Measurements from ENCODE around the gene HLA-DRA. TPM values are rescaled to one million over a fixed set of nuclear protein-coding genes. Genes with fewer than 3 reads are reported as not detected.

HLA-DRA gene
- total and polyA plus RNA-seq, 2 experiments from 2014 or later, result 6.9 to 7.7 TPM

GRCh38 chr6:32447932-32448331, 8.2 kb downstream of the HLA-DRA start:
- no peak for ATAC-seq

More at GRCh38 chr6:32447932-32448331, 8.2 kb downstream of the HLA-DRA start:
- Histone ChIP-seq H3K27ac (ENCODE audit: low read depth) (no peak overlapping the region), H3K4me1 (ENCODE audit: insufficient read depth) (no peaks in the 10 kb centered on the region), H3K4me3 (no peak overlapping the region), H2AFZ (no peak overlapping the region), H3K79me2 (replicated peaks; ENCODE audit: insufficient read depth) (no peaks in the 10 kb centered on the region), H3K36me3 (ENCODE audit: insufficient read depth) (no peaks in the 10 kb centered on the region), H4K20me1 (replicated peaks; ENCODE audit: insufficient read depth) (no peaks in the 10 kb centered on the region), H3K4me2 (no peak overlapping the region), H3K9me2 (ENCODE audit: insufficient read depth) (0 out of 2 replicates have a peak, but pooled peaks cover 8% of the 10 kb centered on the region), H3F3A (replicated peaks; ENCODE audit: low read depth) (no peaks in the 10 kb centered on the region), H3K27me3 (ENCODE audit: insufficient read depth) (no peaks in the 10 kb centered on the region)
- no peak for DNase-seq (ENCODE audit: low spot score)
- Mint-ChIP-seq H3K36me3 (ENCODE audit: low read depth) (peaks cover 4% of the 10 kb centered on the region; the same call in 1 of the 3 replicates), H3K9me3 (peaks cover 20% of the 10 kb centered on the region), H3K27ac (no peak overlapping the region), H3K4me1 (no peaks in the 10 kb centered on the region), H3K4me3 (no peak overlapping the region), H3K27me3 (ENCODE audit: insufficient read depth, low read depth, poor library complexity) (no peaks in the 10 kb centered on the region)
- TF ChIP-seq POLR2AphosphoS5 (IDR thresholded peaks at IDR 0.05; ENCODE audit: low read depth) (no peak), ZNF331 (CRISPR knock-in tag; IDR thresholded peaks at IDR 0.05; ENCODE audit: low read depth) (no peak), ZNF114 (CRISPR knock-in tag; IDR thresholded peaks at IDR 0.05) (no peak), CREB1 (CRISPR knock-in tag; IDR thresholded peaks at IDR 0.05; ENCODE audit: low read depth) (no peak), JUNB (IDR thresholded peaks at IDR 0.05; ENCODE audit: unreplicated experiment) (no peak), STAT1 (IDR thresholded peaks at IDR 0.05; ENCODE audit: unreplicated experiment) (no peak), NANOG (IDR thresholded peaks at IDR 0.05; ENCODE audit: borderline replicate concordance) (no peak), ETS1 (IDR thresholded peaks at IDR 0.05) (no peak), EZH2phosphoT487 (IDR thresholded peaks at IDR 0.05; ENCODE audit: unreplicated experiment) (no peak), EZH2 (IDR thresholded peaks at IDR 0.05; ENCODE audit: low read depth, unreplicated experiment) (no peak), CTCF (conservative IDR thresholded peaks at IDR 0.05; ENCODE audit: low read depth in 2 of 2) (no peak)
- TF ChIP-seq, protein P1, sequence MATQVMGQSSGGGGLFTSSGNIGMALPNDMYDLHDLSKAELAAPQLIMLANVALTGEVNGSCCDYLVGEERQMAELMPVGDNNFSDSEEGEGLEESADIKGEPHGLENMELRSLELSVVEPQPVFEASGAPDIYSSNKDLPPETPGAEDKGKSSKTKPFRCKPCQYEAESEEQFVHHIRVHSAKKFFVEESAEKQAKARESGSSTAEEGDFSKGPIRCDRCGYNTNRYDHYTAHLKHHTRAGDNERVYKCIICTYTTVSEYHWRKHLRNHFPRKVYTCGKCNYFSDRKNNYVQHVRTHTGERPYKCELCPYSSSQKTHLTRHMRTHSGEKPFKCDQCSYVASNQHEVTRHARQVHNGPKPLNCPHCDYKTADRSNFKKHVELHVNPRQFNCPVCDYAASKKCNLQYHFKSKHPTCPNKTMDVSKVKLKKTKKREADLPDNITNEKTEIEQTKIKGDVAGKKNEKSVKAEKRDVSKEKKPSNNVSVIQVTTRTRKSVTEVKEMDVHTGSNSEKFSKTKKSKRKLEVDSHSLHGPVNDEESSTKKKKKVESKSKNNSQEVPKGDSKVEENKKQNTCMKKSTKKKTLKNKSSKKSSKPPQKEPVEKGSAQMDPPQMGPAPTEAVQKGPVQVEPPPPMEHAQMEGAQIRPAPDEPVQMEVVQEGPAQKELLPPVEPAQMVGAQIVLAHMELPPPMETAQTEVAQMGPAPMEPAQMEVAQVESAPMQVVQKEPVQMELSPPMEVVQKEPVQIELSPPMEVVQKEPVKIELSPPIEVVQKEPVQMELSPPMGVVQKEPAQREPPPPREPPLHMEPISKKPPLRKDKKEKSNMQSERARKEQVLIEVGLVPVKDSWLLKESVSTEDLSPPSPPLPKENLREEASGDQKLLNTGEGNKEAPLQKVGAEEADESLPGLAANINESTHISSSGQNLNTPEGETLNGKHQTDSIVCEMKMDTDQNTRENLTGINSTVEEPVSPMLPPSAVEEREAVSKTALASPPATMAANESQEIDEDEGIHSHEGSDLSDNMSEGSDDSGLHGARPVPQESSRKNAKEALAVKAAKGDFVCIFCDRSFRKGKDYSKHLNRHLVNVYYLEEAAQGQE (IDR thresholded peaks at IDR 0.05; ENCODE audit: unreplicated experiment), result no peak
- TF ChIP-seq, protein P2, sequence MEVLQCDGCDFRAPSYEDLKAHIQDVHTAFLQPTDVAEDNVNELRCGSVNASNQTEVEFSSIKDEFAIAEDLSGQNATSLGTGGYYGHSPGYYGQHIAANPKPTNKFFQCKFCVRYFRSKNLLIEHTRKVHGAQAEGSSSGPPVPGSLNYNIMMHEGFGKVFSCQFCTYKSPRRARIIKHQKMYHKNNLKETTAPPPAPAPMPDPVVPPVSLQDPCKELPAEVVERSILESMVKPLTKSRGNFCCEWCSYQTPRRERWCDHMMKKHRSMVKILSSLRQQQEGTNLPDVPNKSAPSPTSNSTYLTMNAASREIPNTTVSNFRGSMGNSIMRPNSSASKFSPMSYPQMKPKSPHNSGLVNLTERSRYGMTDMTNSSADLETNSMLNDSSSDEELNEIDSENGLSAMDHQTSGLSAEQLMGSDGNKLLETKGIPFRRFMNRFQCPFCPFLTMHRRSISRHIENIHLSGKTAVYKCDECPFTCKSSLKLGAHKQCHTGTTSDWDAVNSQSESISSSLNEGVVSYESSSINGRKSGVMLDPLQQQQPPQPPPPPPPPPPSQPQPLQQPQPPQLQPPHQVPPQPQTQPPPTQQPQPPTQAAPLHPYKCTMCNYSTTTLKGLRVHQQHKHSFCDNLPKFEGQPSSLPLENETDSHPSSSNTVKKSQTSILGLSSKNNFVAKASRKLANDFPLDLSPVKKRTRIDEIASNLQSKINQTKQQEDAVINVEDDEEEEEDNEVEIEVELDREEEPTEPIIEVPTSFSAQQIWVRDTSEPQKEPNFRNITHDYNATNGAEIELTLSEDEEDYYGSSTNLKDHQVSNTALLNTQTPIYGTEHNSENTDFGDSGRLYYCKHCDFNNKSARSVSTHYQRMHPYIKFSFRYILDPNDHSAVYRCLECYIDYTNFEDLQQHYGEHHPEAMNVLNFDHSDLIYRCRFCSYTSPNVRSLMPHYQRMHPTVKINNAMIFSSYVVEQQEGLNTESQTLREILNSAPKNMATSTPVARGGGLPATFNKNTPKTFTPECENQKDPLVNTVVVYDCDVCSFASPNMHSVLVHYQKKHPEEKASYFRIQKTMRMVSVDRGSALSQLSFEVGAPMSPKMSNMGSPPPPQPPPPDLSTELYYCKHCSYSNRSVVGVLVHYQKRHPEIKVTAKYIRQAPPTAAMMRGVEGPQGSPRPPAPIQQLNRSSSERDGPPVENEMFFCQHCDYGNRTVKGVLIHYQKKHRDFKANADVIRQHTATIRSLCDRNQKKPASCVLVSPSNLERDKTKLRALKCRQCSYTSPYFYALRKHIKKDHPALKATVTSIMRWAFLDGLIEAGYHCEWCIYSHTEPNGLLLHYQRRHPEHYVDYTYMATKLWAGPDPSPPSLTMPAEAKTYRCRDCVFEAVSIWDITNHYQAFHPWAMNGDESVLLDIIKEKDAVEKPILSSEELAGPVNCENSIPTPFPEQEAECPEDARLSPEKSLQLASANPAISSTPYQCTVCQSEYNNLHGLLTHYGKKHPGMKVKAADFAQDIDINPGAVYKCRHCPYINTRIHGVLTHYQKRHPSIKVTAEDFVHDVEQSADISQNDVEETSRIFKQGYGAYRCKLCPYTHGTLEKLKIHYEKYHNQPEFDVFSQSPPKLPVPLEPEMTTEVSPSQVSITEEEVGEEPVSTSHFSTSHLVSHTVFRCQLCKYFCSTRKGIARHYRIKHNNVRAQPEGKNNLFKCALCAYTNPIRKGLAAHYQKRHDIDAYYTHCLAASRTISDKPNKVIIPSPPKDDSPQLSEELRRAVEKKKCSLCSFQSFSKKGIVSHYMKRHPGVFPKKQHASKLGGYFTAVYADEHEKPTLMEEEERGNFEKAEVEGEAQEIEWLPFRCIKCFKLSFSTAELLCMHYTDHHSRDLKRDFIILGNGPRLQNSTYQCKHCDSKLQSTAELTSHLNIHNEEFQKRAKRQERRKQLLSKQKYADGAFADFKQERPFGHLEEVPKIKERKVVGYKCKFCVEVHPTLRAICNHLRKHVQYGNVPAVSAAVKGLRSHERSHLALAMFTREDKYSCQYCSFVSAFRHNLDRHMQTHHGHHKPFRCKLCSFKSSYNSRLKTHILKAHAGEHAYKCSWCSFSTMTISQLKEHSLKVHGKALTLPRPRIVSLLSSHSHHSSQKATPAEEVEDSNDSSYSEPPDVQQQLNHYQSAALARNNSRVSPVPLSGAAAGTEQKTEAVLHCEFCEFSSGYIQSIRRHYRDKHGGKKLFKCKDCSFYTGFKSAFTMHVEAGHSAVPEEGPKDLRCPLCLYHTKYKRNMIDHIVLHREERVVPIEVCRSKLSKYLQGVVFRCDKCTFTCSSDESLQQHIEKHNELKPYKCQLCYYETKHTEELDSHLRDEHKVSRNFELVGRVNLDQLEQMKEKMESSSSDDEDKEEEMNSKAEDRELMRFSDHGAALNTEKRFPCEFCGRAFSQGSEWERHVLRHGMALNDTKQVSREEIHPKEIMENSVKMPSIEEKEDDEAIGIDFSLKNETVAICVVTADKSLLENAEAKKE (CRISPR knock-in tag; IDR thresholded peaks at IDR 0.05), result no peak

Measured in GM23338 (cell line).